SK-N-SH (cell line): ENCODE results near the gene NCF4. TPM values are rescaled to one million over a fixed set of nuclear protein-coding genes. Genes with fewer than 3 reads are reported as not detected.

ENCODE experiments used
- CTCF ChIA-PET: fragments of 300-600, 350-600 bp; formaldehyde crosslinking; extraction: SDS; loops from one replicate; lab custom pipeline; 2021; lab: Yijun Ruan, JAX
- POLR2A ChIA-PET: fragments of 350-600 bp; sonication (Branson Sonifier 250); formaldehyde crosslinking; extraction: SDS; loops from one replicate; lab custom pipeline; 2020; ENCODE audit warnings: antibody characterized with exemption, inconsistent platforms; lab: Yijun Ruan, JAX
- DNase-seq: peaks from one replicate; pipeline ENCODE4 v3.0.0; 2012
- H2AFZ ChIP-seq: fragments of 200-600 bp; sonication (generic); 2 replicates; pipeline ENCODE4 v1.8.1; 2016; ENCODE audit warnings: antibody characterized with exemption, mild to moderate bottlenecking, low read depth
- H3F3A ChIP-seq: fragments of 200-600 bp; sonication (generic); replicated peaks from 2 replicates; pipeline ENCODE3; 2016; ENCODE audit warnings: antibody characterized with exemption, mild to moderate bottlenecking; ENCODE audit not compliant: insufficient read depth
- H3K27ac ChIP-seq, 2 experiments: fragments of 200-500 bp in 1 of 2; fragments of 200-600 bp in 1 of 2; sonication (Bioruptor generic) in 1 of 2; sonication (generic), shearing (Covaris generic) in 1 of 2; 2 replicates each; pipeline versions ENCODE4 v1.5.1 to v1.6.1; 2014 to 2016; ENCODE audit warnings: low read depth in 2 of 2, inconsistent platforms in 1 of 2, low read length in 1 of 2, mild to moderate bottlenecking in 1 of 2, mixed read lengths in 1 of 2
- H3K27me3 ChIP-seq: fragments of 200-600 bp; sonication (generic), shearing (Covaris generic); 2 replicates; pipeline ENCODE4 v1.6.1; 2016; ENCODE audit warnings: mixed run types; ENCODE audit not compliant: insufficient read depth
- H3K36me3 ChIP-seq, 2 experiments: fragments of 200-500 bp in 1 of 2; fragments of 200-600 bp in 1 of 2; sonication (Bioruptor generic) in 1 of 2; sonication (generic) in 1 of 2; replicated peaks in 1 of 2; 2 replicates each; pipeline versions ENCODE3 to v1.5.1; 2014 to 2016; ENCODE audit warnings: low read length in 1 of 2, mild to moderate bottlenecking in 1 of 2; ENCODE audit not compliant: insufficient read depth in 2 of 2, control insufficient read depth in 1 of 2
- H3K4me1 ChIP-seq, 2 experiments: fragments of 200-500 bp in 1 of 2; fragments of 200-600 bp in 1 of 2; sonication (Bioruptor generic) in 1 of 2; sonication (generic), shearing (Covaris generic) in 1 of 2; 2 replicates each; pipeline versions ENCODE4 v1.5.1 to v1.6.1; 2014 to 2016; ENCODE audit warnings: low read depth in 1 of 2, low read length in 1 of 2, mixed run types in 1 of 2; ENCODE audit not compliant: insufficient read depth in 2 of 2, control insufficient read depth in 1 of 2
- H3K4me2 ChIP-seq: fragments of 200-600 bp; sonication (generic), shearing (Covaris generic); 2 replicates; pipeline ENCODE4 v1.6.1; 2017; ENCODE audit warnings: mixed run types
- H3K4me3 ChIP-seq, 2 experiments: fragments of 200-500 bp in 1 of 2; fragments of 200-600 bp in 1 of 2; sonication (Bioruptor generic) in 1 of 2; sonication (generic), shearing (Covaris generic) in 1 of 2; 2 replicates each; pipeline versions ENCODE4 v1.5.1 to v1.8.1; 2014 to 2016; ENCODE audit warnings: low read depth in 2 of 2, inconsistent platforms in 1 of 2, low read length in 1 of 2, mild to moderate bottlenecking in 1 of 2, mixed read lengths in 1 of 2, moderate library complexity in 1 of 2
- H3K79me2 ChIP-seq: fragments of 200-600 bp; sonication (generic); 2 replicates; pipeline ENCODE4 v1.8.1; 2017; ENCODE audit warnings: mild to moderate bottlenecking; ENCODE audit not compliant: insufficient read depth
- H3K9ac ChIP-seq: fragments of 200-600 bp; sonication (generic); 2 replicates; pipeline ENCODE4 v1.6.1; 2017; ENCODE audit warnings: mixed run types
- H3K9me2 ChIP-seq: fragments of 200-600 bp; sonication (generic); 2 replicates; pipeline ENCODE4 v1.6.1; 2017; ENCODE audit warnings: mixed run types
- H3K9me3 ChIP-seq: fragments of 200-600 bp; sonication (generic); 2 replicates; pipeline ENCODE4 v1.6.1; 2017; ENCODE audit warnings: mixed run types, mild to moderate bottlenecking, moderate library complexity
- H4K20me1 ChIP-seq: fragments of 200-600 bp; sonication (generic); 2 replicates; pipeline ENCODE4 v1.6.1; 2017; ENCODE audit warnings: mild to moderate bottlenecking, mixed run types; ENCODE audit not compliant: insufficient read depth
- CHD2 ChIP-seq: fragments of 150-350 bp; IDR thresholded peaks from 2 replicates; pipeline ENCODE4 v1.6.1; 2018; ENCODE audit warnings: low read length; ENCODE audit not compliant: partially characterized antibody
- ELF1 ChIP-seq: IDR thresholded peaks from 2 replicates; pipeline ENCODE4 v1.4.0; 2012
- FOSL2 ChIP-seq: IDR thresholded peaks from 2 replicates; pipeline ENCODE4 v1.4.0; 2012; ENCODE audit warnings: low read depth, mild to moderate bottlenecking, moderate library complexity, borderline replicate concordance
- GABPA ChIP-seq: IDR thresholded peaks from 2 replicates; pipeline ENCODE4 v1.4.0; 2012; ENCODE audit warnings: low read depth, mild to moderate bottlenecking
- JUND ChIP-seq: IDR thresholded peaks from 2 replicates; pipeline ENCODE4 v1.4.0; 2012
- MEF2A ChIP-seq: IDR thresholded peaks from 2 replicates; pipeline ENCODE4 v1.4.0; 2012; ENCODE audit warnings: low read depth, borderline replicate concordance
- RFX5 ChIP-seq: IDR thresholded peaks from 2 replicates; pipeline ENCODE4 v1.6.1; 2012; ENCODE audit warnings: mild to moderate bottlenecking, improper control_type of control experiment, low read length
- RXRA ChIP-seq: IDR thresholded peaks from 2 replicates; pipeline ENCODE4 v1.4.0; 2012; ENCODE audit warnings: low read depth, mild to moderate bottlenecking, borderline replicate concordance
- SIN3A ChIP-seq: IDR thresholded peaks from 2 replicates; pipeline ENCODE4 v1.6.1; 2012; ENCODE audit warnings: low read depth, mild to moderate bottlenecking, low read length, moderate library complexity, borderline replicate concordance
- USF1 ChIP-seq: IDR thresholded peaks from 2 replicates; pipeline ENCODE4 v1.4.0; 2012; ENCODE audit warnings: low read depth, borderline replicate concordance
- USF2 ChIP-seq: fragments of 150-350 bp; IDR thresholded peaks from 2 replicates; pipeline ENCODE4 v1.6.1; 2017; ENCODE audit warnings: antibody characterized with exemption, low read length, low read depth, borderline replicate concordance
- YY1 ChIP-seq: IDR thresholded peaks from 2 replicates; pipeline ENCODE4 v1.4.0; 2012; ENCODE audit warnings: low read depth, mild to moderate bottlenecking
- ZBTB33 ChIP-seq: IDR thresholded peaks from 2 replicates; pipeline ENCODE4 v1.4.0; 2012; ENCODE audit warnings: low read depth, borderline replicate concordance
- WGBS: methylation state at CpG from one replicate; pipeline ENCODE4 v1.1.6; 2017; ENCODE audit warnings: low lambda C conversion rate; 5-methylcytosine and 5-hydroxymethylcytosine counted together
- polyA plus RNA-seq, 3 experiments: library from polyadenylated mRNA; depleted of rRNA; stranded (reverse); fragments of >200 nt; gene quantifications; 2 replicates each; pipeline ENCODE4 v1.2.3, GENCODE V29; 2012
- TF ChIP-seq, protein P1 (sequence below): fragments of 200-600 bp; sonication (generic); IDR thresholded peaks from 2 replicates; pipeline ENCODE4 v1.6.1; 2017; ENCODE audit warnings: antibody characterized with exemption, mild to moderate bottlenecking, moderate library complexity
- TF ChIP-seq, protein P2 (sequence below): IDR thresholded peaks from 2 replicates; pipeline ENCODE4 v1.6.1; 2012; ENCODE audit warnings: mild to moderate bottlenecking, low read depth, low read length, moderate library complexity

NCF4 gene
- polyA plus RNA-seq, 1 of the 3 experiments (the other 2 are of a cell fraction), result not detected

GRCh38 chr22:36850056-36850455, 10.8 kb upstream of the NCF4 start:
- Histone ChIP-seq H2AFZ (no peak overlapping the region), H3K4me3 (no peak overlapping the region), H3K27me3 (peaks cover 15% of the 10 kb centered on the region), H3K27ac (no peak overlapping the region), H3K36me3 (no peaks in the 10 kb centered on the region), H3F3A (no peaks in the 10 kb centered on the region), H3K4me1 (peaks cover 0 to 7% of the 10 kb centered on the region in 2 experiments; a peak in 1 of 4 replicates), H4K20me1 (no peaks in the 10 kb centered on the region), H3K4me2 (no peak overlapping the region), H3K9ac (no peak overlapping the region), H3K9me2 (no peaks in the 10 kb centered on the region)
- no peak for DNase-seq
- ChIA-PET CTCF (interaction anchor here (1.3 kb wide), 1 partner anchor 68 kb away, joined by 6 read pairs; no protein-coding TSS in a partner anchor), POLR2A (no interaction called here)
- WGBS, result 65% methylated on average over 14 of the region's 14 CpGs
- TF ChIP-seq RXRA, result no peak
- TF ChIP-seq ELF1, result no peak
- TF ChIP-seq, all 33 proteins: peak for 0
- Histone ChIP-seq H3K9me3 (no peaks in the 10 kb centered on the region), H3K79me2 (no peaks in the 10 kb centered on the region)

DNA sequence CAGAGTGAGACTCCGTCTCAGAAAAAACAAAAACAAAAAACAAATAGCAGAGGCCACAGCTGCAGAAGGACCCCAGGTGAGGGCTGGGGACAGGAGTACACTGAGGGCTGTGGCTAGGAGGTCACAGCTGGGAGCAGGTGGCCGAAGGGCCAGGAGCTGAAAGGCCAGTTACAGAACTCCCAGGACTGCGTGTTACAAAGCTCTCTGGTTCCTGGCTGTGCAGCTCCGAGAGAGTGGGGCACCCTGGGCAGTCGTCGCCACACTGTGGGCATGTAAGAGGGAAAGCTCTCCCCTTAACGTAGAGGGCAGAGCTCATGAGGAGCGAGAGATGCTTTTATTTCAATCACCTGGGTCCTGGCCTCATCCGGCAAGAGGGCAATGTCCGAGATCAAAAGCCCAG, 10.1 kb upstream of the NCF4 start:
- POLR2A ChIA-PET, result no interaction called here
- TF ChIP-seq, protein P1, sequence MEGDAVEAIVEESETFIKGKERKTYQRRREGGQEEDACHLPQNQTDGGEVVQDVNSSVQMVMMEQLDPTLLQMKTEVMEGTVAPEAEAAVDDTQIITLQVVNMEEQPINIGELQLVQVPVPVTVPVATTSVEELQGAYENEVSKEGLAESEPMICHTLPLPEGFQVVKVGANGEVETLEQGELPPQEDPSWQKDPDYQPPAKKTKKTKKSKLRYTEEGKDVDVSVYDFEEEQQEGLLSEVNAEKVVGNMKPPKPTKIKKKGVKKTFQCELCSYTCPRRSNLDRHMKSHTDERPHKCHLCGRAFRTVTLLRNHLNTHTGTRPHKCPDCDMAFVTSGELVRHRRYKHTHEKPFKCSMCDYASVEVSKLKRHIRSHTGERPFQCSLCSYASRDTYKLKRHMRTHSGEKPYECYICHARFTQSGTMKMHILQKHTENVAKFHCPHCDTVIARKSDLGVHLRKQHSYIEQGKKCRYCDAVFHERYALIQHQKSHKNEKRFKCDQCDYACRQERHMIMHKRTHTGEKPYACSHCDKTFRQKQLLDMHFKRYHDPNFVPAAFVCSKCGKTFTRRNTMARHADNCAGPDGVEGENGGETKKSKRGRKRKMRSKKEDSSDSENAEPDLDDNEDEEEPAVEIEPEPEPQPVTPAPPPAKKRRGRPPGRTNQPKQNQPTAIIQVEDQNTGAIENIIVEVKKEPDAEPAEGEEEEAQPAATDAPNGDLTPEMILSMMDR, result no peak
- TF ChIP-seq ZBTB33, result no peak
- no peak for TF ChIP-seq YY1
- no peak for TF ChIP-seq USF2
- no peak for TF ChIP-seq RFX5
- TF ChIP-seq SIN3A, result no peak
- TF ChIP-seq MEF2A, result no peak
- no peak for TF ChIP-seq JUND
- no peak for TF ChIP-seq USF1
- no peak for TF ChIP-seq FOSL2
- TF ChIP-seq, protein P2, sequence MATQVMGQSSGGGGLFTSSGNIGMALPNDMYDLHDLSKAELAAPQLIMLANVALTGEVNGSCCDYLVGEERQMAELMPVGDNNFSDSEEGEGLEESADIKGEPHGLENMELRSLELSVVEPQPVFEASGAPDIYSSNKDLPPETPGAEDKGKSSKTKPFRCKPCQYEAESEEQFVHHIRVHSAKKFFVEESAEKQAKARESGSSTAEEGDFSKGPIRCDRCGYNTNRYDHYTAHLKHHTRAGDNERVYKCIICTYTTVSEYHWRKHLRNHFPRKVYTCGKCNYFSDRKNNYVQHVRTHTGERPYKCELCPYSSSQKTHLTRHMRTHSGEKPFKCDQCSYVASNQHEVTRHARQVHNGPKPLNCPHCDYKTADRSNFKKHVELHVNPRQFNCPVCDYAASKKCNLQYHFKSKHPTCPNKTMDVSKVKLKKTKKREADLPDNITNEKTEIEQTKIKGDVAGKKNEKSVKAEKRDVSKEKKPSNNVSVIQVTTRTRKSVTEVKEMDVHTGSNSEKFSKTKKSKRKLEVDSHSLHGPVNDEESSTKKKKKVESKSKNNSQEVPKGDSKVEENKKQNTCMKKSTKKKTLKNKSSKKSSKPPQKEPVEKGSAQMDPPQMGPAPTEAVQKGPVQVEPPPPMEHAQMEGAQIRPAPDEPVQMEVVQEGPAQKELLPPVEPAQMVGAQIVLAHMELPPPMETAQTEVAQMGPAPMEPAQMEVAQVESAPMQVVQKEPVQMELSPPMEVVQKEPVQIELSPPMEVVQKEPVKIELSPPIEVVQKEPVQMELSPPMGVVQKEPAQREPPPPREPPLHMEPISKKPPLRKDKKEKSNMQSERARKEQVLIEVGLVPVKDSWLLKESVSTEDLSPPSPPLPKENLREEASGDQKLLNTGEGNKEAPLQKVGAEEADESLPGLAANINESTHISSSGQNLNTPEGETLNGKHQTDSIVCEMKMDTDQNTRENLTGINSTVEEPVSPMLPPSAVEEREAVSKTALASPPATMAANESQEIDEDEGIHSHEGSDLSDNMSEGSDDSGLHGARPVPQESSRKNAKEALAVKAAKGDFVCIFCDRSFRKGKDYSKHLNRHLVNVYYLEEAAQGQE, result no peak
- TF ChIP-seq RXRA, result no peak
- no peak for TF ChIP-seq GABPA
- TF ChIP-seq CHD2, result no peak

More for the DNA sequence above, 10.1 kb upstream of the NCF4 start:
- peaks cover 12% of the 10 kb centered on the region; the same call in 1 of the 2 replicates for H3K27me3 ChIP-seq
- no peak overlapping the region for H3K4me2 ChIP-seq
- 58% methylated on average over 8 of the region's 10 CpGs for WGBS
- H2AFZ ChIP-seq, result no peak overlapping the region
- CTCF ChIA-PET, result interaction anchor here (1.3 to 2.0 kb wide), 2 partner anchors 68 to 304 kb away, joined by 5 to 6 read pairs; no protein-coding TSS in a partner anchor
- no peaks in the 10 kb centered on the region for H3K9me2 ChIP-seq
- no peak overlapping the region for H3K27ac ChIP-seq
- H3K4me1 ChIP-seq, result peaks cover 0 to 9% of the 10 kb centered on the region in 2 experiments; a peak in 1 of 4 replicates
- H3K9ac ChIP-seq, result no peak overlapping the region
- DNase-seq, result no peak
- H3K79me2 ChIP-seq, result no peaks in the 10 kb centered on the region
- no peaks in the 10 kb centered on the region for H4K20me1 ChIP-seq
- H3F3A ChIP-seq, result no peaks in the 10 kb centered on the region
- no peaks in the 10 kb centered on the region for H3K9me3 ChIP-seq
- no peaks in the 10 kb centered on the region for H3K36me3 ChIP-seq
- no peak overlapping the region for H3K4me3 ChIP-seq
